Measurements from ENCODE around the gene ASPSCR1.

Gene ASPSCR1

GRCh38 chr17:82058230-82058854 is 80.9 kb downstream of the ASPSCR1 start:
- no peak for DNase-seq

- DNase-seq, result no peak
Observed at GRCh38 chr17:82058855-82059249, 81.4 kb downstream of the ASPSCR1 start.

- no peak for DNase-seq
Observed at GRCh38 chr17:82059272-82060000, 82.0 kb downstream of the ASPSCR1 start.

- no peak for DNase-seq
Observed at GRCh38 chr17:82060001-82060380, 82.6 kb downstream of the ASPSCR1 start.

- DNase-seq, result no peak
Observed at GRCh38 chr17:82060614-82061013, 83.2 kb downstream of the ASPSCR1 start.

GRCh38 chr17:82061047-82061925 is 83.9 kb downstream of the ASPSCR1 start:
- DNase-seq, result no peak

- no peak for DNase-seq
Observed at GRCh38 chr17:82062076-82062983, 84.9 kb downstream of the ASPSCR1 start.

GRCh38 chr17:82062984-82063368 is 85.5 kb downstream of the ASPSCR1 start:
- DNase-seq, result no peak

GRCh38 chr17:82063424-82064415 is 86.3 kb downstream of the ASPSCR1 start:
- DNase-seq, result no peak

- no peak for DNase-seq
Observed at GRCh38 chr17:82064433-82065192, 87.2 kb downstream of the ASPSCR1 start.

GRCh38 chr17:82065193-82065637 is 87.8 kb downstream of the ASPSCR1 start:
- DNase-seq, result no peak

GRCh38 chr17:82065638-82066303 is 88.3 kb downstream of the ASPSCR1 start, which contains the start of gene DUS1L:
Gene DUS1L (minus strand): TSS chr17:82065804. CDS start chr17:82065059, 745 bp downstream.
- DNase-seq, result peak; percentile 10
